H1 (cell line): ENCODE data around the gene TNFRSF14. TPM values are rescaled to one million over a fixed set of nuclear protein-coding genes. Genes with fewer than 3 reads are reported as not detected.
A peak's percentile ranks its signal among the peaks of the same experiment; 100 is the strongest.

Source experiments
- CTCF ChIA-PET: fragments of 300-600 bp; sonication (Branson Sonifier 250); formaldehyde crosslinking; loops from one replicate; lab custom pipeline; 2021; ENCODE audit not compliant: partially characterized antibody; lab: Charles Lee
- POLR2A ChIA-PET: fragments of 300-600 bp; sonication (Branson Sonifier 250); formaldehyde crosslinking; loops from one replicate; lab custom pipeline; 2021; ENCODE audit warnings: inconsistent platforms; ENCODE audit not compliant: partially characterized antibody; lab: Charles Lee
- DNase-seq, 2 experiments: peaks; one replicate each; pipeline versions ENCODE4 v3.0.0 to v3.0.0-alpha.2; 2010 to 2022; ENCODE audit warnings: low spot score in 2 of 2, low read depth in 1 of 2, mixed read lengths in 1 of 2
- FAIRE-seq: peaks from 2 replicates; lab custom pipeline; 2011; peaks lifted over from hg19 to GRCh38; lab: Jason Lieb, UNC
- H2AFZ ChIP-seq: 2 replicates; pipeline ENCODE4 v1.8.1; 2012; ENCODE audit warnings: low read length, inconsistent platforms
- H2AK5ac ChIP-seq: 2 replicates; pipeline ENCODE4 v1.6.1; 2013; ENCODE audit warnings: low read depth, low read length
- H2BK120ac ChIP-seq: replicated peaks from 2 replicates; pipeline ENCODE3; 2013; ENCODE audit warnings: low read depth, low read length, inconsistent platforms
- H2BK12ac ChIP-seq: 2 replicates; pipeline ENCODE4 v1.6.1; 2013; ENCODE audit warnings: low read depth, low read length
- H2BK15ac ChIP-seq: 2 replicates; pipeline ENCODE4 v1.6.1; 2013; ENCODE audit warnings: low read length
- H2BK20ac ChIP-seq: 2 replicates; pipeline ENCODE4 v1.6.1; 2013; ENCODE audit warnings: low read length
- H2BK5ac ChIP-seq: 2 replicates; pipeline ENCODE4 v1.6.1; 2013; ENCODE audit warnings: low read depth, low read length
- H3K14ac ChIP-seq: 2 replicates; pipeline ENCODE4 v1.6.1; 2013; ENCODE audit warnings: inconsistent platforms; ENCODE audit not compliant: insufficient read length
- H3K18ac ChIP-seq: 2 replicates; pipeline ENCODE4 v1.6.1; 2013; ENCODE audit warnings: low read length; ENCODE audit errors: extremely low read depth
- H3K23ac ChIP-seq: 2 replicates; pipeline ENCODE4 v1.6.1; 2013; ENCODE audit warnings: inconsistent platforms; ENCODE audit not compliant: insufficient read length
- H3K23me2 ChIP-seq: 2 replicates; pipeline ENCODE4 v1.6.1; 2013; ENCODE audit warnings: low read depth, low read length
- H3K27ac ChIP-seq: 2 replicates; pipeline ENCODE4 v1.6.1; 2011; ENCODE audit warnings: low read depth, low read length, inconsistent platforms
- H3K27me3 ChIP-seq, 4 experiments: replicated peaks in 1 of 4; 1 replicate in 1 of 4; 2 replicates in 3 of 4; pipeline versions ENCODE4 v1.6.1 to v1.8.1; 2011 to 2013; ENCODE audit warnings: low read length in 3 of 4, mild to moderate bottlenecking in 3 of 4, inconsistent platforms in 2 of 4, mixed read lengths in 2 of 4, moderate library complexity in 1 of 4; ENCODE audit not compliant: control insufficient read depth in 3 of 4, insufficient read depth in 3 of 4; ENCODE audit errors: extremely low read depth in 1 of 4
- H3K36me3 ChIP-seq, 4 experiments: 2 replicates each; pipeline versions ENCODE4 v1.6.1 to v1.8.1; 2011 to 2013; ENCODE audit warnings: mild to moderate bottlenecking in 4 of 4, low read length in 3 of 4, moderate library complexity in 2 of 4, control low read depth in 1 of 4, inconsistent platforms in 1 of 4; ENCODE audit not compliant: insufficient read depth in 4 of 4, control insufficient read depth in 2 of 4
- H3K4ac ChIP-seq: replicated peaks from 2 replicates; pipeline ENCODE3; 2013; ENCODE audit warnings: low read length, low read depth, mixed read lengths, inconsistent platforms; ENCODE audit not compliant: insufficient read length
- H3K4me1 ChIP-seq, 4 experiments: replicated peaks in 1 of 4; 1 replicate in 1 of 4; 2 replicates in 3 of 4; pipeline versions ENCODE4 v1.6.1 to v1.8.1; 2011 to 2013; ENCODE audit warnings: low read length in 3 of 4, inconsistent platforms in 2 of 4, mixed read lengths in 1 of 4; ENCODE audit not compliant: insufficient read depth in 4 of 4, control insufficient read depth in 3 of 4
- H3K4me2 ChIP-seq, 2 experiments: 2 replicates each; pipeline versions ENCODE4 v1.6.1 to v1.8.1; 2011 to 2013; ENCODE audit warnings: low read depth in 2 of 2, low read length in 2 of 2, control low read depth in 1 of 2, inconsistent platforms in 1 of 2, mild to moderate bottlenecking in 1 of 2; ENCODE audit not compliant: insufficient read depth in 1 of 2
- H3K4me3 ChIP-seq, 4 experiments: fragments of 200-600, 300-600 bp in 1 of 4; sonication (generic), shearing (Covaris generic), sonication (Bioruptor Twin) in 1 of 4; 2 replicates each; pipeline versions ENCODE4 v1.5.1 to v1.8.1; 2011 to 2016; ENCODE audit warnings: low read length in 4 of 4, low read depth in 3 of 4, control low read depth in 2 of 4, inconsistent platforms in 2 of 4, mild to moderate bottlenecking in 2 of 4, mixed read lengths in 1 of 4, moderate library complexity in 1 of 4; ENCODE audit not compliant: insufficient read depth in 2 of 4; ENCODE audit errors: extremely low read depth in 1 of 4
- H3K56ac ChIP-seq: replicated peaks from 2 replicates; pipeline ENCODE3; 2013; ENCODE audit warnings: low read depth, mild to moderate bottlenecking, mixed read lengths, low read length, inconsistent platforms; ENCODE audit not compliant: insufficient read length
- H3K79me1 ChIP-seq: 2 replicates; pipeline ENCODE4 v1.6.1; 2013; ENCODE audit warnings: low read depth, low read length, control low read depth
- H3K79me2 ChIP-seq, 2 experiments: 2 replicates each; pipeline versions ENCODE4 v1.6.1 to v1.8.1; 2012 to 2013; ENCODE audit warnings: low read length in 2 of 2, mild to moderate bottlenecking in 2 of 2, inconsistent platforms in 1 of 2; ENCODE audit not compliant: insufficient read depth in 2 of 2, control insufficient read depth in 1 of 2
- H3K9ac ChIP-seq, 4 experiments: replicated peaks in 1 of 4; 1 replicate in 1 of 4; 2 replicates in 3 of 4; pipeline versions ENCODE4 v1.6.1 to v1.8.1; 2011 to 2013; ENCODE audit warnings: low read depth in 3 of 4, low read length in 3 of 4, control low read depth in 2 of 4, mild to moderate bottlenecking in 2 of 4, moderate library complexity in 2 of 4, inconsistent platforms in 1 of 4; ENCODE audit errors: extremely low read depth in 1 of 4
- H3K9me3 ChIP-seq, 2 experiments: 2 replicates each; pipeline versions ENCODE4 v1.6.1 to v1.8.1; 2012 to 2013; ENCODE audit warnings: mild to moderate bottlenecking in 2 of 2, moderate library complexity in 2 of 2, control low read depth in 1 of 2, inconsistent platforms in 1 of 2, low read depth in 1 of 2, low read length in 1 of 2, mixed read lengths in 1 of 2; ENCODE audit not compliant: insufficient read depth in 2 of 2
- H4K20me1 ChIP-seq, 2 experiments: replicated peaks in 1 of 2; 2 replicates each; pipeline versions ENCODE3 to v1.8.1; 2011 to 2013; ENCODE audit warnings: inconsistent platforms in 2 of 2, low read length in 2 of 2, mild to moderate bottlenecking in 1 of 2; ENCODE audit not compliant: insufficient read depth in 2 of 2, control insufficient read depth in 1 of 2
- H4K5ac ChIP-seq: 2 replicates; pipeline ENCODE4 v1.6.1; 2013; ENCODE audit warnings: low read length, low read depth, mixed read lengths, inconsistent platforms; ENCODE audit not compliant: insufficient read length
- H4K8ac ChIP-seq: 2 replicates; pipeline ENCODE4 v1.8.0; 2013; ENCODE audit warnings: mild to moderate bottlenecking, moderate library complexity, low read length, inconsistent platforms; ENCODE audit not compliant: insufficient read depth; ENCODE audit errors: extremely low read depth
- H4K91ac ChIP-seq: replicated peaks from 2 replicates; pipeline ENCODE3; 2013; ENCODE audit warnings: low read length, mixed read lengths, inconsistent platforms; ENCODE audit not compliant: insufficient read length
- BRCA1 ChIP-seq: IDR thresholded peaks from 2 replicates; pipeline ENCODE4 v1.6.1; 2012; ENCODE audit warnings: low read depth, low read length, improper control_type of control experiment
- FOSL1 ChIP-seq: IDR thresholded peaks from 2 replicates; pipeline ENCODE4 v1.6.1; 2011; ENCODE audit warnings: mild to moderate bottlenecking, low read depth, low read length, moderate library complexity; ENCODE audit not compliant: insufficient read depth
- GABPA ChIP-seq: IDR thresholded peaks from 2 replicates; pipeline ENCODE4 v1.6.1; 2011; ENCODE audit warnings: mild to moderate bottlenecking, low read length, moderate library complexity, borderline replicate concordance; ENCODE audit not compliant: insufficient read depth
- HDAC6 ChIP-seq: IDR thresholded peaks from one replicate; pipeline ENCODE4 v1.7.1; 2012; ENCODE audit warnings: low read depth, mild to moderate bottlenecking, inconsistent platforms, low read length, moderate library complexity
- NANOG ChIP-seq: IDR thresholded peaks from 2 replicates; pipeline ENCODE4 v1.6.1; 2011; ENCODE audit warnings: low read length, low read depth, mild to moderate bottlenecking, inconsistent platforms; ENCODE audit not compliant: insufficient read depth, poor library complexity, severe bottlenecking
- RFX5 ChIP-seq: IDR thresholded peaks from 2 replicates; pipeline ENCODE4 v1.6.1; 2011; ENCODE audit warnings: low read depth, low read length, improper control_type of control experiment, borderline replicate concordance
- SAP30 ChIP-seq: fragments of 300-600 bp; sonication (generic); IDR thresholded peaks from 2 replicates; pipeline ENCODE4 v1.7.1; 2012; ENCODE audit warnings: low read length, moderate library complexity, mild to moderate bottlenecking, inconsistent platforms; ENCODE audit not compliant: insufficient read depth, insufficient replicate concordance
- SP1 ChIP-seq: IDR thresholded peaks from 2 replicates; pipeline ENCODE4 v1.6.1; 2011; ENCODE audit warnings: low read depth, low read length
- SP2 ChIP-seq: IDR thresholded peaks from 2 replicates; pipeline ENCODE4 v1.6.1; 2012; ENCODE audit warnings: mild to moderate bottlenecking, low read length, inconsistent platforms
- SP4 ChIP-seq: IDR thresholded peaks from 2 replicates; pipeline ENCODE4 v1.6.1; 2012; ENCODE audit warnings: low read length, inconsistent platforms
- SRF ChIP-seq: IDR thresholded peaks from 2 replicates; pipeline ENCODE4 v1.6.1; 2011; ENCODE audit warnings: mild to moderate bottlenecking, low read depth, low read length, moderate library complexity
- SUZ12 ChIP-seq: fragments of 200-600 bp; sonication (generic); IDR thresholded peaks from 2 replicates; pipeline ENCODE4 v1.6.1; 2012; ENCODE audit warnings: mild to moderate bottlenecking, inconsistent platforms, low read length, moderate library complexity, mixed read lengths
- TAF1 ChIP-seq: IDR thresholded peaks from 2 replicates; pipeline ENCODE4 v1.6.1; 2011; ENCODE audit warnings: mild to moderate bottlenecking, low read depth, low read length
- WGBS, 2 experiments: shearing (Covaris generic) in 1 of 2; methylation state at CpG; one replicate each; pipeline versions ENCODE4 v1.1.6 to v1.1.7; 2013 to 2015; ENCODE audit warnings: low lambda C conversion rate in 2 of 2, mixed read lengths in 2 of 2, inconsistent platforms in 1 of 2, low coverage in 1 of 2, missing lambda C conversion rate in 1 of 2; ENCODE audit not compliant: insufficient replicate concordance in 2 of 2, insufficient coverage in 1 of 2, insufficient read length in 1 of 2; ENCODE audit errors: extremely low coverage in 1 of 2, missing lambda C conversion rate in 1 of 2; 5-methylcytosine and 5-hydroxymethylcytosine counted together
- polyA plus RNA-seq, 7 experiments: library from polyadenylated mRNA; depleted of rRNA in 3 of 7; stranded (reverse) in 5 of 7; unstranded in 2 of 7; fragments of >200 nt in 5 of 7; fragments of 200-250 nt in 2 of 7; gene quantifications; 1 replicate in 5 of 7; 2 replicates in 1 of 7; 4 replicates in 1 of 7; pipeline versions ENCODE4 v1.2.1 to v1.2.3, GENCODE V29; 2011 to 2013; ENCODE audit warnings: missing spikeins in 2 of 7, mixed read lengths in 2 of 7
- total RNA-seq: library from RNA; stranded (reverse); fragmentation: NEBNext Ultra II Directional; extraction: Animal tissue kit (Norgen Biotek cat#: 25700); gene quantifications from 2 replicates; pipeline ENCODE4 v1.2.1, GENCODE V29; 2021

TNFRSF14 gene
- total and polyA plus RNA-seq, 2 of the 8 experiments (the other 6 are each of a cell fraction or from before 2014, with no cell fraction given), result 0.36 to 0.50 TPM

- Histone ChIP-seq H3K79me1 (no peaks in the 10 kb centered on the region), H3K4me2 (no peak overlapping the region), H3K4me1 (peaks cover 0 to 6% (median 0%) of the 10 kb centered on the region in 4 experiments; a peak in 2 of 7 replicates), H2BK5ac (no peak overlapping the region), H3K79me2 (no peaks in the 10 kb centered on the region), H3K9ac (no peak overlapping the region), H2AK5ac (no peak overlapping the region), H3K4ac (no peak overlapping the region), H4K91ac (no peak overlapping the region), H2BK120ac (no peak overlapping the region), H3K4me3 (no peak overlapping the region), H4K20me1 (no peaks in the 10 kb centered on the region), H2BK20ac (no peak overlapping the region), H4K5ac (no peak overlapping the region), H2BK12ac (no peak overlapping the region), H3K23ac (no peak overlapping the region), H3K27ac (no peak overlapping the region), H3K36me3 (no peaks in the 10 kb centered on the region), H3K27me3 (no peaks in the 10 kb centered on the region), H3K23me2 (no peaks in the 10 kb centered on the region), H3K9me3 (no peaks in the 10 kb centered on the region; a peak in 1 of 4 replicates), H2AFZ (no peak overlapping the region), H4K8ac (peak overlapping the region; percentile 92), H2BK15ac (no peak overlapping the region; the same call in 1 of the 2 replicates), H3K18ac (no peak overlapping the region), H3K56ac (no peak overlapping the region), H3K14ac (no peak overlapping the region)
- ChIA-PET CTCF (interaction anchor here (0.6 to 0.8 kb wide), 2 partner anchors 9 to 22 kb away, joined by 3 to 4 read pairs; no protein-coding TSS in a partner anchor), POLR2A (no interaction called here)
- WGBS, 2 experiments, result 87% methylated on average over 29 of the region's 30 CpGs; no CpG with 5 or more reads in 1 of the 2 experiments
- no peak for FAIRE-seq
- no peak for DNase-seq
- TF ChIP-seq HDAC6 (no peak), SAP30 (no peak), SUZ12 (no peak), BRCA1 (no peak), TAF1 (no peak), RFX5 (no peak), SRF (no peak), GABPA (no peak), FOSL1 (no peak), SP2 (no peak), SP1 (no peak), SP4 (no peak), NANOG (no peak)
Measured at GRCh38 chr1:2557482-2558400, 1.6 kb downstream of the TNFRSF14 start.
